ENCODE results near the gene KRT16.
"Not testable (repeated sequence)": the region's sequence is repeated elsewhere in the genome, so short reads cannot be mapped to it uniquely, and the experiment has no call there.

The KRT16 gene

DNA sequence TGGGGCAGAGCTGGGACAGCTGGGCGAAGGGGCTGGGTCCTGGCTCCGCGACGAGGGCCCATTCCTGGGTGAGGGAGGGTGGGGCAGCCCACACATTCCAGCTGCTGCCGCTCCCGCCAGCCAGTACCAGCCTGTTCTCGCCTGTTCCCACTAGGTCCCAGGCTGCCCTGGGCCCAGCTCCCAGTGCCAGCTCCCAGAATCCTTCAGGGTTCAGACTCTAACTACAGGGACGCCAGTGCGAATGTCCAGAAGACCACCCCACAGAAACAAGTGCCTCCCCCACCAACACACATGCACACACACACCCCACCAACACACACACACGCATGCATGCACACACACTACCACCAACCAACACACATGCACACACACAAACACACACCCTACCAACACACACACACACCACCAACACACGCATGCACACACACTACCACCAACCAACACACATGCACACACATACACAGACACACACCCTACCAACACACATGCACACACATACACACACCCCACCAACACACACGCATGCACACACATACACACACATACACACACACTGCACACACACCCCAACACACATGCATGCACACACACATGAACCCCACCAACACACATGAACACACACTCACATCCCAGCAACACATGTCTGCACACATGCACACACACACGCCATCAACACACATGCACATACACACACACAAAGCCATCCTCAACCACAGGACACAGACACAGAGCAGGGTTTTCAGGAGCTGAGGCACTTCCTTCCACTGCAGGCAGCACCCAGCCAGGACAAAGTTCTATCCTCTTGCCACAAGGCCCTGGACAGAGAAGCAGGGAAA is 39.3 kb upstream of the KRT16 start:
- Mint-ChIP-seq H3K4me3 (no peak overlapping the region), H3K27me3 (peaks cover 5 to 6% of the 10 kb centered on the region in 2 donors), H3K36me3 (no peaks in the 10 kb centered on the region), H3K4me1 (peaks cover 10 to 11% of the 10 kb centered on the region in 2 donors), H3K27ac (no peak overlapping the region), H3K9me3 (no peaks in the 10 kb centered on the region)
- DNase-seq = no peak
- no peak for ATAC-seq (replicated peaks)

- no peak for ATAC-seq (replicated peaks)
- Mint-ChIP-seq H3K4me3 (no peak overlapping the region), H3K4me1 (peaks cover 10 to 11% of the 10 kb centered on the region in 2 donors)
Measured at GRCh38 chr17:41650794-41651624, 38.4 kb upstream of the KRT16 start.

GRCh38 chr17:41649923-41650519 is 37.5 kb upstream of the KRT16 start:
- Mint-ChIP-seq H3K36me3 (no peaks in the 10 kb centered on the region), H3K9me3 (no peaks in the 10 kb centered on the region), H3K27me3 (peaks cover 0 to 5% of the 10 kb centered on the region in 2 donors), H3K27ac (no peak overlapping the region), H3K4me3 (no peak overlapping the region), H3K4me1 (peaks cover 10 to 11% of the 10 kb centered on the region in 2 donors)
- DNase-seq = no peak
- no peak for ATAC-seq (replicated peaks)

More at GRCh38 chr17:41650794-41651624, 38.4 kb upstream of the KRT16 start:
- Mint-ChIP-seq H3K9me3 (no peaks in the 10 kb centered on the region), H3K27ac (no peak overlapping the region), H3K27me3 (peaks cover 0 to 5% of the 10 kb centered on the region in 2 donors), H3K36me3 (no peaks in the 10 kb centered on the region)
- no peak for DNase-seq

DNA sequence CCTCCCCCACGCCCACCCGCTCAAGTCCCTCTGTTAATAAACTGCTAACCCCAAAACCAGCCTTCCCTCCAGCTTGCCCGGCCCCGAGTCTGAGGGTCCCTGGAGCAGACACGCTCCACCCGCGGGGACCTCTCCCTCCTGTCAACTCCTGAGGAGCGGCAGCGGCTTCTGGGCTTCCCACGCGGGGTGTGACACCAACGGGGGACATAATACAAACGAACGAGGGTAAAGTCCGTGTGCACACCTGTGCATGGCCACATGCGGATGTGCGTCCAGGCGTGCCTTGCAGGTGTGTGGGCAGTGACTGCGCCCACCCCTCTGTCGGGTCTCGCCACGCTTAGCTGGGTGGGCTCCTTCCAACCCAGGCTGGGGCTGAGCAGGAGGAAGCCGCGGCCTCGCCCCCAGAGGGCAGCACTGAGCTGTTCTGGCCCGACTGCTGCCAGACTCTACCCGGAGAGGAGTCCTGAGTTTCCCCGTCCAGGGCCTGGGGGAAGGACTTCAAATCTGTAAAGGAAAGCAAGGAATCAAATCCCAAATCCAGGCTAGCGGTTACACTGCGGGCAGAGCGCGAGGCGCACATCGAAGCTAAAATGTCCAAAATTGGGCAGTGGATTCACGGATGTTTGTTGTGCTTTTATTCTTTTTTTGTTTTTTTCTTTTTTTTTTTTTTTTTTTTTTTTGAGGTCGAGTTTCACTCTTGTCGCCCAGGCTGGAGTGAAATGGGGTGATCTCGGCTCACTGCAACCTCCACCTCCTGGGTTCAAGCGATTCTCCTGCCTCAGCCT is 36.0 kb upstream of the KRT16 start:
- DNase-seq (peak; percentile 74), ATAC-seq (replicated peaks) (peak; percentile 93 to 94)
- H3K9me3 Mint-ChIP-seq = no peaks in the 10 kb centered on the region
- peak overlapping the region; percentile 56 for H3K27ac Mint-ChIP-seq
- peak overlapping the region; percentile 77 to 80 for H3K4me3 Mint-ChIP-seq
- peaks cover 10 to 11% of the 10 kb centered on the region in 2 donors for H3K4me1 Mint-ChIP-seq
- H3K27me3 Mint-ChIP-seq = peaks cover 0 to 5% of the 10 kb centered on the region in 2 donors
- no peaks in the 10 kb centered on the region for H3K36me3 Mint-ChIP-seq

DNA sequence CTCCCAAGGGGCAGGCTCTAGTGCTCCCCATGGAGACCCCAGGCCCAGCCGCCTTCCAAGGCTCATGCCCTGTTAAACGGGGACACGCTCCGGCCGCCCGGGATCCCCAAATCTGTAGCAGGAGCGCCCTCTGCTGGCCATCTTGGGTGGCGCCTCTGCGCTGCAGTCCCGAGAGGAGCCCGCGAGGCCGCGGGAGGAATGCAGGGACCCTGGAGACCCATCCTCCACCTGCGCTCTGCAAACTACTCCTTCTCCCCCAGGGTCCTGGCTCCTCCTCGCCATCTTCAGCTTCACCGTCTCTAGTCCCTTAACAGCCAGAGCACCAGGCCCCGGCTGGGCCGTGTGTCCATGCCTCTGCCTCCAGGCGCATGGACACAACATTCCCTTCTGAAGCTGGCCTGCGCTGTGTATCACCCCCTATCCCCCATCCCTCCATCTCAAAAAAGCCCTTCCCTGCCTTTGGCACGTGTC is 35.4 kb upstream of the KRT16 start:
- DNase-seq (peak; percentile 79), ATAC-seq (replicated peaks) (peak; percentile 77 to 79)

DNA sequence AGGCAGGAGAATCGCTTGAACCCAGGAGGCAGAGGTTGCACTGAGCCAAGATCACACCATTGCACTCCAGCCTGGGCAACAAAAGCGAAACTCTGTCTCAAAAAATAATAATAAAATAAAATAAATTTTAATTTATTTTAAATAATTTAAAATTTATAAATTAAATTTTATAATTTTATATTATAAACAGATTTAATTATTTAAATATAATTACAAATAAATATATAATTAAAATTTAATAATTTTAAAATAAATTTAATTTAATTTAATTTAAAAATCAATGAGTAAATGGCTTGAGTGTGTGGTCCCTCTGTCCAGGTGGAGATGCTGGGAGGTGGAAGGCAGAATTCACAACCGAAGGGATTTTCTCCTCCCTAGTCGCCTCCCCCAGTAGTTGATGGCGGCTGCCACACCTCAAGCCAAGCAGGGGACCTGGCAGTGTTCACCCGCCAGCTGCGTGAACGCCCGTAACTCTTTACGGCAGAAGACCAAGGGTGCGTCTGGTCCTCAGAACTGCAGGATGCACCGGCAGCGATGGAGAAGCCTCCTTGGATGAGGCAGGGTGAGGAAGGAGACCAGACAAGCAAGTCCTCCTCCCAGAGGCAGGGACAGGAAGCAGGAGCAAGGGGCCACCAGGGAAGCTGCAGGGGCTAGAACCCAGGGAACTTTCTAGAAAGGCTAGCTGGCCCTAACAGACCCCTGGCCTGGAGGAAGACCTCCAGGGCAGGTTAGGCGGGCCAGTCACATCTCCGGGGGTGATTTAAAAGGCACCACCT is 34.7 kb upstream of the KRT16 start:
- H3K36me3 Mint-ChIP-seq = no peaks in the 10 kb centered on the region
- DNase-seq (no peak), ATAC-seq (replicated peaks) (no peak)
- peaks cover 10 to 11% of the 10 kb centered on the region in 2 donors for H3K4me1 Mint-ChIP-seq
- H3K27me3 Mint-ChIP-seq = peaks cover 0 to 5% of the 10 kb centered on the region in 2 donors
- H3K27ac Mint-ChIP-seq = no peak overlapping the region
- H3K4me3 Mint-ChIP-seq = no peak overlapping the region
- H3K9me3 Mint-ChIP-seq = no peaks in the 10 kb centered on the region

More for the DNA sequence above, 35.4 kb upstream of the KRT16 start:
- peaks cover 10 to 11% of the 10 kb centered on the region in 2 donors for H3K4me1 Mint-ChIP-seq
- no peak overlapping the region for H3K27ac Mint-ChIP-seq
- H3K9me3 Mint-ChIP-seq = no peaks in the 10 kb centered on the region
- no peaks in the 10 kb centered on the region for H3K36me3 Mint-ChIP-seq
- H3K27me3 Mint-ChIP-seq = peaks cover 0 to 5% of the 10 kb centered on the region in 2 donors
- peak overlapping the region; percentile 77 to 80 for H3K4me3 Mint-ChIP-seq

DNA sequence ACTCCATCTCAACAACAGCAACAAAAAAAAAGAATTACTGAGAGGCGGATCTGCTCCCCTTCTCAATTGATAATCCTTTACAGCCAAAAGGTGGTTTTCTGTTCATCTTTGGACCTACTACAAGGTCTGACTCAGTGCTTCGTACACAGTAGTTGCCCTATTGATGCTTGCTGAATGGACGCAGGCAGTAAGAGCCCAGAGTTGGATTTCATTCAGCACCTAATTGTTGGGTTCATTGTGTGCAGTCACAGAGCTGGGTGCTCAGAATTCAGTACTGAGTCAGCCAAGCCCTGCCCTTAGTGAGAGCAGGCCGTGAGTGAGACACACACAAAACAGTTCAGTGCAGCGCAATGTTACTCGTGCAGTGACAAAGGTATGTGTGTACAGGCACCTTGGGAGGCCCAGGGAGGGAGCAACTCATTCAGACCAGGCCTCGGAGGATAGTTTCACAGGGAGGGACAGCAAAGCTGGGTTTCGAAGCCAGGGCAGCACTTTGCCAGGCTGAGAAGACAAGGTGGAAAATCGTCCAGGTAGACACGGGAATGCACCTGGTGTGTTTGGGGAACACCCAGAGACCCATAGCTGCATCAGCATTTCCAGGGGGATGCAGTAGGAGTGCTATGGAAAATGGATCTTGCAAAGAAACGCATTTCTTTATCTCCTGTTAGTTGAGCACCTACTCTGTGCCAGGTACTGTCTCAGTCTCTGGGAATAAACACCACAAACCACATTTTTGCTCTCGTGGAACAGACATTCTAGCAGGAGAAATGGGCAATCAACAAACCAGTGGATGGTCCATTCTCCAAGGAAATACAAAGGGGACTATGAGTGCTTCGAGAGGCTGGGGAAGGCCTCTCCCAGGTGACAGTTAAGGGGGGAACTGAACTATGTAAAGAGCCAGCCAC is 29.9 kb upstream of the KRT16 start:
- ATAC-seq (replicated peaks) = no peak
- Mint-ChIP-seq H3K27ac (no peak overlapping the region), H3K4me1 (no peaks in the 10 kb centered on the region), H3K36me3 (no peaks in the 10 kb centered on the region), H3K9me3 (no peaks in the 10 kb centered on the region), H3K27me3 (peaks cover 14 to 19% of the 10 kb centered on the region in 2 donors), H3K4me3 (no peak overlapping the region)
- DNase-seq = no peak

- not testable (repeated sequence) for ATAC-seq (replicated peaks); H3K4me1 Mint-ChIP-seq; H3K4me3 Mint-ChIP-seq; H3K36me3 Mint-ChIP-seq; H3K9me3 Mint-ChIP-seq; H3K27ac Mint-ChIP-seq; DNase-seq
- peaks cover 14 to 19% of the 10 kb centered on the region in 2 donors for H3K27me3 Mint-ChIP-seq
Measured at GRCh38 chr17:41640596-41640995, 28.0 kb upstream of the KRT16 start.

DNA sequence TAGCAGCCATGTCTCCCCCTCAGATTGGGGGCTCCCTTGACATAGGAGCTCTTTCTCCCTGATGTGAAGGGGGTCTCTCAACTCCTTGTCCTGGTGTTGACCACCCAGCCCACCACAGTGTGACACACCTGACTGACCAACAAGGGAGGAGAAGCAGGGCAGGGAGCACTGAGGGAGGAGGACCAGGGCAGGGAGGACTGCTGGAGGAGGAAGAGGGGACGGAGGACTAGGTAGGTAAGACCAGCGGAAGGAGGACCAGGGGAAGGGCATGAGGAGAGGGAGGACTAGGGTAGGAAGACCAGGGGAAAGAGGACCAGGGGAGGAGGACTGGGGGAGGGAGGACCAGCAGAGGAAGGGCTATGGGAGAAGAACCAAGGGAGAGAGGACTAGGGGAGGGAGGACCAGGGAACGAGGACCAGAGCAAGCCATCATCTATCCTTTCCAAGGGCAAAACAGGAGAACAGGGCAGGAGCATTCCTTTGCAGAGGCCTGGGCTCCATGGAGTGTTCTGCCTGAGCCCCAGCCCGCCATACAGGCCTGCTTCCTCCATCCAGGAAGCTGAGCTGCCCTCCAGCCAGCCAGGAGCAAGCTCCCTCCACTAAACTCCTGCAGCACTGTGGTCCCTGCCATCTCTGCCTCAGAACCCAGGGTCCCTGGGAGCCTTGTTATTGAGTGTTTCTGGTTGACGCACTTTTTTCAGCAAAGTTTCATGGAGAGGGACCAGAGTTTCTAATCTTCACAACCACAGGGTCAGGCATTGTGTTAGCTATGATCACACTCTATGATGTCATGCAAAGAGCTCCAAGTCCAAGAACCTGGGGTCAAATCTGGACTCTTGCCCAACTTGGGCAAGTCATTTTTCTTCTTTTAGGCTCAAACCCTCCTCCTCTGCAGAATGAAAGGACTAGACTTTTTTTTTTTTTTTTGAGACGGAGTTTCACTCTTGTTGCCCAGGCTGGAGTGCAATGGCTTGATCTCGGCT is 27.2 kb upstream of the KRT16 start:
- ATAC-seq (replicated peaks) = no peak
- Mint-ChIP-seq H3K27ac (no peak overlapping the region), H3K4me1 (no peaks in the 10 kb centered on the region), H3K4me3 (no peak overlapping the region), H3K9me3 (no peaks in the 10 kb centered on the region), H3K36me3 (no peaks in the 10 kb centered on the region), H3K27me3 (peaks cover 14 to 19% of the 10 kb centered on the region in 2 donors)
- no peak for DNase-seq

DNA sequence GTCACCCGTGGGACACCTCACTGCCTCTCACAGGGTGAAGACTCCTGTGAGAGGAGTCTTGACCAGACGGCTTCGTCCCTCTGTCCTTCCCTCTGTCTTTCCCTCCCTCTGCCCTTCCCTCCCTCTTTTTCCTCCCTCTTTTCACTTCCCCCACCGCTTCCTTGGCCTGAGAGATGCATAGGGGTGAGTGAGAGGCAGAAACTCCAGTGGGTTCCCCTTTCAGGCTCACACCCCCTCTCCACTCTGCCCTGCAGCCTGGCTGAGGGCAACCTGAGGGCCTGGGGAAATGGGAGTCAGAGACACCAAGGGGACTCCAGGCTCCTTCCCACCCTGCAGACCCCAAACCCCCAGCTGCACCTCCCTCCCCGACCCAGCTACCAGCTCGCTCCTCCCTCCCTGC is 26.4 kb upstream of the KRT16 start:
- H3K27me3 Mint-ChIP-seq = peaks cover 14 to 19% of the 10 kb centered on the region in 2 donors
- no peak overlapping the region for H3K4me3 Mint-ChIP-seq

DNA sequence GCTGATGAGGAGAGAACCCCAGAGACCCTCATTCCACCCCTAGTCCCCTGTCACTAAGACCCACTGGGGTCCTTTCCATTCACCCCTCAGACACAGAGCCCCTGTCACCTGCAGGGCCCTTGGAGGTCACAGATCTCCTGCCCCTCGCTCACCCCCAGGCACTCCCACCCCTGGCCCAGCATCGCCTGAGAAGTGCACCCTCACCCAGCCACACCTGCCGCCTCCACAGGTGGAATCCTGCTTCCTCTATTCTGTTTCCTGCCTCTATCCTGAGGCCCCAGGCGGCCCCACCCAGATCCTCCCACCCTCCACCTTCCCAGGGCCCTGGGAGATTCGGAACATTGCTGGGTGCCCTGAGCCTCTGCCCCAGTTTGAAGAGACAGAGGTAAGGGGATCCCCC is 25.6 kb upstream of the KRT16 start:
- no peaks in the 10 kb centered on the region for H3K36me3 Mint-ChIP-seq
- ATAC-seq (replicated peaks) = no peak

More for the DNA sequence above, 26.4 kb upstream of the KRT16 start:
- H3K4me1 Mint-ChIP-seq = no peaks in the 10 kb centered on the region
- no peaks in the 10 kb centered on the region for H3K36me3 Mint-ChIP-seq
- ATAC-seq (replicated peaks) (no peak), DNase-seq (no peak)
- no peaks in the 10 kb centered on the region for H3K9me3 Mint-ChIP-seq
- H3K27ac Mint-ChIP-seq = no peak overlapping the region

More for the DNA sequence above, 25.6 kb upstream of the KRT16 start:
- H3K27ac Mint-ChIP-seq = no peak overlapping the region
- no peaks in the 10 kb centered on the region for H3K9me3 Mint-ChIP-seq
- no peaks in the 10 kb centered on the region for H3K4me1 Mint-ChIP-seq
- H3K27me3 Mint-ChIP-seq = peaks cover 14 to 19% of the 10 kb centered on the region in 2 donors
- no peak overlapping the region for H3K4me3 Mint-ChIP-seq
- no peak for DNase-seq
